ENCODE results near the gene WDFY4.

The WDFY4 gene

DNA sequence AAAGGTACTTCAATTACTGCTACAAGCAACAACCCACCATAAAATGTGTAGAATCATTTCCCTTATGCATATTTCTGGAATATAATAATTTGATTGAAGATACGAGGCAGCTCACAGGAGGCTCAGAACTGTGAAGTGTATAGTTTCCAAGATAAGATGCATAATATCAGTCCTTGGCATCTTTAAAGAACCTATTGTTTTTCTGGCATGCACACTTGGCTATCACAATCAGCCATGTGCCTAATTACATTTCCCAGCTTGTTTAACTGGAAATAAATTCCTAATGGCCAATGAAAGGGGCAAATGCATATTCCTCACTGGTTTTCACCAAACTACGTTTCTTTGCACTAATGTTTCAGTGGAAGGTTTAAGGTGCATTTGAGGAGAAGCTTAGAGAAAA lies 338.4 kb downstream of the WDFY4 start:
- no peak for DNase-seq (ENCODE audit: low read depth in 2 of 2)

DNA sequence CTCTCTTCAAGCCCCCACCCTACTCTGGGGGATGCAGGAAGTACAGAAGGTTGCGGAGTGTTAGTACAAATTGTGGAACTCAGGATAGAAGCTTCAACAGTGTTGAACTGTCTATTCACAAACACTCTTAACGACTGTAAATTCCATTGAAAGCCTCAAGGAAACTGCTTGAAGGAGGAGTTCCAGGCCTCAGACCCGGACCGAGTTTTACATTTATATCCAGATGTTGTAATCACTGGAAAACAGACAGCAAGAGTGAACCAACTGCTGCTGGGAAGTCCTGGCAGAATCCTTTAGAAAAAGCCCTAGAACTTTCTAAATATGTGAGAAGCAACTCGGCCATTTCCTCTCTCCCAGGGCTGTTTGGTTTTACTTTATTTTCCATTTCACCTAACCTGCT lies 339.1 kb downstream of the WDFY4 start:
- DNase-seq (ENCODE audit: low read depth in 2 of 2): peak; percentile 12 to 17

DNA sequence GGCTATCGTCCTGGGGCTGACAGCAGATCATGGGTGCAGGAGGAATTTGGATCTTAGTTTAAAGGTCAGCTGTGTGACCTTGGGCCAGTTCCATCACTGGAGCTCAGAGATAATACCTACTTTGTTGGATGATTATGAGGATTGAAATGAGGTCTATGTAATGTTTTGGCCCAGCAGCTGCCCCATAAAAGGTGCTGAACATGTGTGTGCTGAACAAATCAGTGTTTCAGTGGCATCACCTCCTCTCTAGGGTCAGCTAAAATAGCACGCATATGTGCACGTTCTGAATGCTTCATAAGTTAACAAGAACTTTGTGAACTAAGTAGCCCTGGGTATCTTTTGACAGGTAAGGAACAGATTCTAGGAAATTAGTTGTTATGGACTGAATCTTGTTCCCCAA lies 339.8 kb downstream of the WDFY4 start:
- no peak for DNase-seq (ENCODE audit: low read depth in 2 of 2)

DNA sequence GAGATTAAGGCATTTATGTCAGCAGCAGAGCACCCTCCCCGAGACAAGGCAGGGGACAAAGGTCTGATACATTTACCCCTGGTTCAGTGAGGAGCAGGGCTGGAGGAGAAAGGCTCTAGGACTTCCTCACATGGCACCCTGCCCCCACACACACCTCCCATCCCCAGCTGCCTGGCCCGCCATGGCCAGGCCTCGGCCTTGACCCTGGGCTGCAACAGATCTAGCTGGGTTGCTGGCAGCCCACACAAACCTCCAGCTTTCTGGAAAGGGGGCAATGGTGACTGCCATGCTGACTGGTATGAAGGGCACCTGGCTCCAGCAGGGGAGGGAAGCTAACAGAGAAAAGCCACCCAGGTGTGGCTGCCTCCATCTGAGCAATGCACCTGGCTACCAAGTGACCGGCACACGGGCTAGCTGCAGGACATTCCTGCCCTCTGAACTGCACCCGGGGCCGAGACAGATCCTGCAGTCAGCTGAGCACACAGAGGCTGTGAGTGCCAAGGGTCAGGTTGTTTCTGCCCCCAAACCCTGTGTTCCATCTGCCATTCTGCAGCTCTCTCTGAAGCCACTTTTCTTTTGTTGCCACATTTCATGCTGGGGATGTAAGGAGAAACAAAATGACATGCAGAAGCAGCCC lies 340.8 kb downstream of the WDFY4 start:
- no peak for DNase-seq (ENCODE audit: low read depth in 2 of 2)

DNA sequence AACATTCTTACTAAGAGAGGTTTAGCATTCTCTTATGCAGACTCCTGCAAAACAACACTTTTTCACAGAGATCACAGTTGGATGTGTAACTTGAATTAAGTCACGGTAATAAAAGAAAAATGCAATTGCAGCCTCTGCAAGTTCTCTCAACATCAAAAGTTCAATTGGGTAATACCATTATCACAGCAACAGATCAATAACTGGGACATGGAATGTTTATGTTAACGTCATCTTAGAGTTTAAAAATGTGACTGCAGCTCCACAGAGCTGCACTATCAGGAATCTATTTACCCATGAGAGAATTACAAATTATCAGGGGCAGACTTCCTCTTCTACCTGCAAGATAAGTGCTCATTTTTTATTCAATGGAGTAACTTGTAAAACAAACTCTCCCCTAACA lies 344.0 kb downstream of the WDFY4 start:
- no peak for DNase-seq (ENCODE audit: low read depth in 2 of 2)

DNA sequence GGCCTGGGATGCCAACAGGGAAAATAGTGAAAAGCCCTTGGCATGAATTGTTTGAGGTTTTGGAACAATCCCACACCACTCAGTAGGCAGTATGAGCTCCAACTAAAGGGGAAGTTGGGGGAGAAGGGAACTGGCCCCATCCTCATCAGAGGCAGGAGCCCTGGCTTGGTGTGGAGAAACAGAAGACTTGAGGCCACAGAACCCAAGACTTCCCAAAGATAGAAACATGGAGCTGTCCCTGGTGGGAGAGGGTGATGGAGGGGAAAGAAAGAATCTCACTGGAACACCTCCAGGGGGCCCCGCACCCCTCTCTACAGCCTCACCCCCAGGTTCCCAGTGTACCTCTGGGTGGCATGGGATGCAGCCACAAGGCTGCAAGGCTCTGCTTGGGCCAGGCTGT lies 345.0 kb downstream of the WDFY4 start:
- DNase-seq (ENCODE audit: low read depth in 2 of 2): no peak

Data from fibroblast of skin of left biceps (primary cell).